ENCODE data around the gene UBN2.

UBN2 gene

GRCh38 chr7:139294951-139295575 is 64.0 kb downstream of the UBN2 start:
- Histone ChIP-seq H3K4me3 (ENCODE audit: low read length) (no peak overlapping the region), H3K27me3 (ENCODE audit: low read depth, low read length) (no peaks in the 10 kb centered on the region), H3K27ac (ENCODE audit: low read length) (no peak overlapping the region), H3K4me2 (ENCODE audit: low read length) (no peak overlapping the region), H3K36me3 (replicated peaks; ENCODE audit: low read depth, low read length) (peaks cover 8% of the 10 kb centered on the region), H3K9me3 (ENCODE audit: insufficient read depth, low read length) (no peaks in the 10 kb centered on the region), H3K4me1 (ENCODE audit: low read length) (no peaks in the 10 kb centered on the region), H4K20me1 (ENCODE audit: insufficient read depth, low read length) (no peaks in the 10 kb centered on the region), H2AFZ (ENCODE audit: low read depth, low read length) (no peak overlapping the region), H3K9ac (ENCODE audit: low read length) (no peak overlapping the region), H3K79me2 (ENCODE audit: low read length) (no peaks in the 10 kb centered on the region)
- TF ChIP-seq EZH2phosphoT487 (IDR thresholded peaks at IDR 0.05; ENCODE audit: low read depth): no peak
- TF ChIP-seq, protein P1, sequence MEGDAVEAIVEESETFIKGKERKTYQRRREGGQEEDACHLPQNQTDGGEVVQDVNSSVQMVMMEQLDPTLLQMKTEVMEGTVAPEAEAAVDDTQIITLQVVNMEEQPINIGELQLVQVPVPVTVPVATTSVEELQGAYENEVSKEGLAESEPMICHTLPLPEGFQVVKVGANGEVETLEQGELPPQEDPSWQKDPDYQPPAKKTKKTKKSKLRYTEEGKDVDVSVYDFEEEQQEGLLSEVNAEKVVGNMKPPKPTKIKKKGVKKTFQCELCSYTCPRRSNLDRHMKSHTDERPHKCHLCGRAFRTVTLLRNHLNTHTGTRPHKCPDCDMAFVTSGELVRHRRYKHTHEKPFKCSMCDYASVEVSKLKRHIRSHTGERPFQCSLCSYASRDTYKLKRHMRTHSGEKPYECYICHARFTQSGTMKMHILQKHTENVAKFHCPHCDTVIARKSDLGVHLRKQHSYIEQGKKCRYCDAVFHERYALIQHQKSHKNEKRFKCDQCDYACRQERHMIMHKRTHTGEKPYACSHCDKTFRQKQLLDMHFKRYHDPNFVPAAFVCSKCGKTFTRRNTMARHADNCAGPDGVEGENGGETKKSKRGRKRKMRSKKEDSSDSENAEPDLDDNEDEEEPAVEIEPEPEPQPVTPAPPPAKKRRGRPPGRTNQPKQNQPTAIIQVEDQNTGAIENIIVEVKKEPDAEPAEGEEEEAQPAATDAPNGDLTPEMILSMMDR (IDR thresholded peaks at IDR 0.05; ENCODE audit: low read depth, low read length): no peak

DNA sequence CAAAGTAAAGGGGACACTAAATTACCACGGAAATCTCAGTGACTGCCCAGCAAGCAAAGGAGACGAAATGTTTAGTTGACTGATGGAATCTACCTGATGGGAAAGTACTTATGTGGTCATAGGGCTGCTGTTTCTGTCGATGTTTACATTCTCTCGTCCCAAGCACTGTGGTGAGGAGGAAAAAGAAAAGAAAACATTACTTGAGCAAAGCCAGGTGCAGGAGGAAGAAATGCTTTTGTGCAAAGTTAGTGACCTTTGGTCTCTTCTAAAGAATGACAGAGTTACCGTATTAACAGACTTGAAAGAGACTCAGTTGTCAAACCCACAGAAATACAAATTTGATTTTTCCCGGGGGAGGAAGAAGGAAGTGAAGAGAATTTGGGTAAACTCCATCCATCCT is 66.8 kb downstream of the UBN2 start:
- TF ChIP-seq, protein P1 (IDR thresholded peaks at IDR 0.05; ENCODE audit: low read depth, low read length): no peak
- TF ChIP-seq EZH2phosphoT487 (IDR thresholded peaks at IDR 0.05; ENCODE audit: low read depth): no peak
- peaks cover 8% of the 10 kb centered on the region for H3K36me3 ChIP-seq (replicated peaks; ENCODE audit: low read depth, low read length)
- no peak overlapping the region for H3K4me2 ChIP-seq (ENCODE audit: low read length)
- no peak overlapping the region for H2AFZ ChIP-seq (ENCODE audit: low read depth, low read length)
- H3K9me3 ChIP-seq (ENCODE audit: insufficient read depth, low read length): no peaks in the 10 kb centered on the region
- no peaks in the 10 kb centered on the region for H3K79me2 ChIP-seq (ENCODE audit: low read length)
- H3K9ac ChIP-seq (ENCODE audit: low read length): no peak overlapping the region
- H3K4me1 ChIP-seq (ENCODE audit: low read length): no peaks in the 10 kb centered on the region
- no peaks in the 10 kb centered on the region for H4K20me1 ChIP-seq (ENCODE audit: insufficient read depth, low read length)
- no peak overlapping the region for H3K4me3 ChIP-seq (ENCODE audit: low read length)
- no peak overlapping the region for H3K27ac ChIP-seq (ENCODE audit: low read length)
- no peaks in the 10 kb centered on the region for H3K27me3 ChIP-seq (ENCODE audit: low read depth, low read length)

DNA sequence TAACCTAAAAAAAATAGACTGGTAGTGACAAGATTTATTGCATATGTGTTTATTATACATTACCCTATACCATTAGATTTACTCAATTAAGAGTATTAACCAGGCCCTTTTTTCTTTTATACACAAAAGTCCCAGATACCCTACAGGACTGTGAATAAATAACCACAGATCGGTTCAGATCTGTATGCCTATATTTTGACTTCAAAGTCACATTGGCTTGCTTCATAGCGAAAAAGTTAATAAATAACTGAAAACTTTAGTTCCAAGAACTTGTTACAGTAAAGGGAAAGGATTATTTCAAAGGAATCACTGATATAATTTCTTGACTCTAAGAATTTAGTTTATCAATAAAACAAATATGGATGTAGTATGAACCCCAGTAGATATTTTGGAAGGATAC is 68.3 kb downstream of the UBN2 start:
- H3K79me2 ChIP-seq (ENCODE audit: low read length): no peaks in the 10 kb centered on the region
- no peaks in the 10 kb centered on the region for H4K20me1 ChIP-seq (ENCODE audit: insufficient read depth, low read length)
- peaks cover 3% of the 10 kb centered on the region for H3K36me3 ChIP-seq (replicated peaks; ENCODE audit: low read depth, low read length)
- TF ChIP-seq, protein P1 (IDR thresholded peaks at IDR 0.05; ENCODE audit: low read depth, low read length): no peak
- TF ChIP-seq EZH2phosphoT487 (IDR thresholded peaks at IDR 0.05; ENCODE audit: low read depth): no peak
- no peaks in the 10 kb centered on the region for H3K4me1 ChIP-seq (ENCODE audit: low read length)
- no peak overlapping the region for H3K9ac ChIP-seq (ENCODE audit: low read length)
- no peak overlapping the region for H3K4me3 ChIP-seq (ENCODE audit: low read length)
- H2AFZ ChIP-seq (ENCODE audit: low read depth, low read length): no peak overlapping the region
- H3K27ac ChIP-seq (ENCODE audit: low read length): no peak overlapping the region
- no peak overlapping the region for H3K4me2 ChIP-seq (ENCODE audit: low read length)
- H3K27me3 ChIP-seq (ENCODE audit: low read depth, low read length): no peaks in the 10 kb centered on the region
- H3K9me3 ChIP-seq (ENCODE audit: insufficient read depth, low read length): no peaks in the 10 kb centered on the region

DNA sequence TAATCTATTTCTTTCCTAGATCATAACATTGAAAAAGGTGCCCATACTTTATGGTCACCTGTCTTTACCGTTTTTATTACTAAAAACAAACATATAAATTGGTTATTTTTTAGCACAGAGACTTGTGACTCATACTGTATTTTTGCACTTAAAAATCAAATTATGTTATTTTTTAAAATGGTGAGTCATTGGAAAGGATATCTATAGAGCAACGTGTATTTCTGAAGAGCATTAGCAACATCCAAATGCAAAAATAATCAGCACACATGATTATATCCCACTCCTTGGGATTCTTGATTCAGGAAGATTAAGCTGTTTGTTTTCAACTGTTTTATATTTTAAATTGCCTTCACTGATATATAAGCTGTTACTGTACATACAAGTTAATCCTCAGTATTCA is 69.4 kb downstream of the UBN2 start:
- no peak for TF ChIP-seq EZH2phosphoT487 (IDR thresholded peaks at IDR 0.05; ENCODE audit: low read depth)
- TF ChIP-seq, protein P1 (IDR thresholded peaks at IDR 0.05; ENCODE audit: low read depth, low read length): no peak
- no peaks in the 10 kb centered on the region for H3K79me2 ChIP-seq (ENCODE audit: low read length)
- peaks cover 3% of the 10 kb centered on the region for H3K36me3 ChIP-seq (replicated peaks; ENCODE audit: low read depth, low read length)
- H3K27me3 ChIP-seq (ENCODE audit: low read depth, low read length): no peaks in the 10 kb centered on the region
- H3K9me3 ChIP-seq (ENCODE audit: insufficient read depth, low read length): no peaks in the 10 kb centered on the region
- H3K4me2 ChIP-seq (ENCODE audit: low read length): no peak overlapping the region
- no peak overlapping the region for H3K9ac ChIP-seq (ENCODE audit: low read length)
- H3K4me1 ChIP-seq (ENCODE audit: low read length): no peaks in the 10 kb centered on the region
- no peaks in the 10 kb centered on the region for H4K20me1 ChIP-seq (ENCODE audit: insufficient read depth, low read length)
- no peak overlapping the region for H2AFZ ChIP-seq (ENCODE audit: low read depth, low read length)
- H3K27ac ChIP-seq (ENCODE audit: low read length): no peak overlapping the region
- H3K4me3 ChIP-seq (ENCODE audit: low read length): no peak overlapping the region

Data from OCI-LY3 (cell line).